Endothelial cell of hepatic sinusoid (primary cell): Measurements from ENCODE around the gene SORCS2.

Source experiments
- in situ Hi-C: cut with HindIII; loops from 2 replicates; pipeline ENCODE4 v1.10.0; 2017; ENCODE audit warnings: low sequenced_read_pairs

Gene SORCS2

GRCh38 chr4:7766661-7767345 is 574.5 kb downstream of the SORCS2 start:
- in situ Hi-C loops, result no loop called here

GRCh38 chr4:7767526-7767925 is 575.2 kb downstream of the SORCS2 start:
- in situ Hi-C loops, result no loop called here

GRCh38 chr4:7767966-7768365 is 575.6 kb downstream of the SORCS2 start:
- in situ Hi-C loops, result no loop called here

- in situ Hi-C loops, result no loop called here
Measured at GRCh38 chr4:7768736-7769135, 576.4 kb downstream of the SORCS2 start.

- in situ Hi-C loops, result no loop called here
Measured at GRCh38 chr4:7769396-7770223, 577.3 kb downstream of the SORCS2 start.

- in situ Hi-C loops, result no loop called here
Measured at GRCh38 chr4:7770224-7771050, 578.1 kb downstream of the SORCS2 start.

GRCh38 chr4:7771056-7771455 is 578.7 kb downstream of the SORCS2 start:
- in situ Hi-C loops, result no loop called here

GRCh38 chr4:7771541-7772507 is 579.5 kb downstream of the SORCS2 start:
- in situ Hi-C loops, result no loop called here

GRCh38 chr4:7772711-7773385 is 580.5 kb downstream of the SORCS2 start:
- in situ Hi-C loops, result no loop called here

GRCh38 chr4:7773401-7774180 is 581.3 kb downstream of the SORCS2 start:
- in situ Hi-C loops, result no loop called here

GRCh38 chr4:7774301-7775294 is 582.3 kb downstream of the SORCS2 start:
- in situ Hi-C loops, result no loop called here

- in situ Hi-C loops, result no loop called here
Measured at GRCh38 chr4:7775396-7775795, 583.1 kb downstream of the SORCS2 start.

GRCh38 chr4:7777017-7777710 is 584.8 kb downstream of the SORCS2 start:
- in situ Hi-C loops, result no loop called here

- in situ Hi-C loops, result no loop called here
Measured at GRCh38 chr4:7777871-7778509, 585.7 kb downstream of the SORCS2 start.

GRCh38 chr4:7778510-7779431 is 586.4 kb downstream of the SORCS2 start:
- in situ Hi-C loops, result no loop called here

- in situ Hi-C loops, result no loop called here
Measured at GRCh38 chr4:7779432-7779768, 587.1 kb downstream of the SORCS2 start.
